ACC112 (cell line): Measurements from ENCODE around the gene ARRDC2.
"Not testable (repeated sequence)": the region's sequence is repeated elsewhere in the genome, so short reads cannot be mapped to it uniquely, and the experiment has no call there.

Experiments
- H2AFZ ChIP-seq: fragments of 200-600 bp; sonication (generic); one replicate; pipeline ENCODE4 v1.6.0; 2017; ENCODE audit warnings: antibody characterized with exemption, low read length; ENCODE audit not compliant: unreplicated experiment
- H3K27ac ChIP-seq: fragments of 200-600 bp; sonication (generic); 2 replicates; pipeline ENCODE4 v1.5.1; 2014; ENCODE audit warnings: low read depth, mild to moderate bottlenecking, antibody characterized with exemption, low read length, moderate library complexity
- H3K27me3 ChIP-seq: fragments of 200-600 bp; sonication (generic); 2 replicates; pipeline ENCODE4 v1.6.1; 2014; ENCODE audit warnings: mild to moderate bottlenecking, antibody characterized with exemption, low read length, moderate library complexity, mixed read lengths; ENCODE audit not compliant: insufficient read depth
- H3K36me3 ChIP-seq: fragments of 200-600 bp; sonication (generic); 2 replicates; pipeline ENCODE4 v1.6.1; 2016; ENCODE audit warnings: mild to moderate bottlenecking, antibody characterized with exemption, low read length, moderate library complexity, mixed read lengths; ENCODE audit not compliant: insufficient read depth
- H3K4me1 ChIP-seq: fragments of 200-600 bp; sonication (generic); one replicate; pipeline ENCODE4 v1.6.1; 2016; ENCODE audit warnings: low read length, mixed read lengths; ENCODE audit not compliant: insufficient read depth, unreplicated experiment, control insufficient read depth
- H3K4me3 ChIP-seq: fragments of 200-600 bp; sonication (generic); 2 replicates; pipeline ENCODE4 v1.5.1; 2014; ENCODE audit warnings: mild to moderate bottlenecking, low read depth, low read length
- H3K79me2 ChIP-seq: fragments of 200-600 bp; sonication (generic); one replicate; pipeline ENCODE4 v1.6.0; 2016; ENCODE audit warnings: low read length; ENCODE audit not compliant: control insufficient read depth, unreplicated experiment, insufficient read depth

The ARRDC2 gene

GRCh38 chr19:18020212-18021085 lies 12.5 kb downstream of the ARRDC2 start:
- no peaks in the 10 kb centered on the region for H3K36me3 ChIP-seq
- H3K27me3 ChIP-seq, result no peaks in the 10 kb centered on the region
- H3K79me2 ChIP-seq, result no peaks in the 10 kb centered on the region
- peak overlapping the region; percentile 45 for H2AFZ ChIP-seq
- 0 out of 2 replicates have a peak overlapping the region, but pooled peaks have one; percentile 16 for H3K4me3 ChIP-seq
- H3K4me1 ChIP-seq, result peaks cover 44% of the 10 kb centered on the region
- H3K27ac ChIP-seq, result peak overlapping the region; percentile 68

GRCh38 chr19:18021121-18021755 lies 13.3 kb downstream of the ARRDC2 start:
- H3K4me1 ChIP-seq, result peaks cover 44% of the 10 kb centered on the region
- no peak overlapping the region for H3K4me3 ChIP-seq

GRCh38 chr19:18023622-18024251 lies 15.8 kb downstream of the ARRDC2 start:
- no peak overlapping the region for H2AFZ ChIP-seq
- no peaks in the 10 kb centered on the region for H3K36me3 ChIP-seq
- no peaks in the 10 kb centered on the region for H3K79me2 ChIP-seq
- H3K27ac ChIP-seq, result no peak overlapping the region
- H3K27me3 ChIP-seq, result no peaks in the 10 kb centered on the region
- peaks cover 33% of the 10 kb centered on the region for H3K4me1 ChIP-seq
- H3K4me3 ChIP-seq, result no peak overlapping the region

More at GRCh38 chr19:18021121-18021755, 13.3 kb downstream of the ARRDC2 start:
- no peaks in the 10 kb centered on the region for H3K27me3 ChIP-seq
- H3K36me3 ChIP-seq, result no peaks in the 10 kb centered on the region
- no peak overlapping the region for H2AFZ ChIP-seq
- no peaks in the 10 kb centered on the region for H3K79me2 ChIP-seq
- peak overlapping the region; percentile 77 for H3K27ac ChIP-seq

GRCh38 chr19:18027151-18027550 lies 19.2 kb downstream of the ARRDC2 start:
- H3K27me3 ChIP-seq, result no peaks in the 10 kb centered on the region
- peaks cover 13% of the 10 kb centered on the region for H3K4me1 ChIP-seq
- no peak overlapping the region for H2AFZ ChIP-seq
- H3K27ac ChIP-seq, result no peak overlapping the region
- no peaks in the 10 kb centered on the region for H3K36me3 ChIP-seq
- no peaks in the 10 kb centered on the region for H3K79me2 ChIP-seq
- H3K4me3 ChIP-seq, result no peak overlapping the region

GRCh38 chr19:18029617-18030338 lies 21.8 kb downstream of the ARRDC2 start:
- H3K79me2 ChIP-seq, result no peaks in the 10 kb centered on the region
- H3K27ac ChIP-seq, result no peak overlapping the region
- no peak overlapping the region for H3K4me3 ChIP-seq
- H3K4me1 ChIP-seq, result peaks cover 4% of the 10 kb centered on the region
- H3K36me3 ChIP-seq, result no peaks in the 10 kb centered on the region
- no peak overlapping the region for H2AFZ ChIP-seq
- no peaks in the 10 kb centered on the region for H3K27me3 ChIP-seq

- H3K27me3 ChIP-seq, H3K27ac ChIP-seq, H3K79me2 ChIP-seq, H3K4me1 ChIP-seq, H3K36me3 ChIP-seq, H3K4me3 ChIP-seq, H2AFZ ChIP-seq: not testable (repeated sequence)
These were observed 23.4 kb downstream of the ARRDC2 start for GRCh38 chr19:18031401-18031800.

- H3K4me1 ChIP-seq, H3K27me3 ChIP-seq, H3K4me3 ChIP-seq, H3K27ac ChIP-seq, H3K36me3 ChIP-seq, H2AFZ ChIP-seq, H3K79me2 ChIP-seq: not testable (repeated sequence)
These were observed 24.1 kb downstream of the ARRDC2 start for GRCh38 chr19:18032102-18032501.

- no peak overlapping the region for H3K27ac ChIP-seq
- H2AFZ ChIP-seq, result no peak overlapping the region
- no peak overlapping the region for H3K4me3 ChIP-seq
These were observed 33.1 kb downstream of the ARRDC2 start for GRCh38 chr19:18041054-18041453.

GRCh38 chr19:18043676-18044075 lies 35.7 kb downstream of the ARRDC2 start:
- H3K36me3 ChIP-seq, result no peaks in the 10 kb centered on the region
- H3K27ac ChIP-seq, result no peak overlapping the region
- H3K4me1 ChIP-seq, result peaks cover 17% of the 10 kb centered on the region
- H3K79me2 ChIP-seq, result no peaks in the 10 kb centered on the region
- no peak overlapping the region for H2AFZ ChIP-seq
- H3K4me3 ChIP-seq, result no peak overlapping the region
- H3K27me3 ChIP-seq, result no peaks in the 10 kb centered on the region

More at GRCh38 chr19:18041054-18041453, 33.1 kb downstream of the ARRDC2 start:
- Histone ChIP-seq H3K79me2 (no peaks in the 10 kb centered on the region), H3K4me1 (peaks cover 11% of the 10 kb centered on the region), H3K27me3 (no peaks in the 10 kb centered on the region), H3K36me3 (no peaks in the 10 kb centered on the region)

- no peaks in the 10 kb centered on the region for H3K36me3 ChIP-seq
- peak overlapping the region; percentile 32; the same call in 1 of the 2 replicates for H3K27ac ChIP-seq
- H2AFZ ChIP-seq, result peak overlapping the region; percentile 75
- H3K4me3 ChIP-seq, result peak overlapping the region; percentile 63
- H3K27me3 ChIP-seq, result no peaks in the 10 kb centered on the region
- no peaks in the 10 kb centered on the region for H3K79me2 ChIP-seq
- peaks cover 17% of the 10 kb centered on the region for H3K4me1 ChIP-seq
These were observed 36.9 kb downstream of the ARRDC2 start for GRCh38 chr19:18044825-18045304.
